Activated T-helper 1 cell treated with Interleukin-2 at 50 U/mL for 16 hours (primary cell): Measurements from ENCODE around the gene HOXB9.

Source experiments
- DNase-seq: peaks from one replicate; pipeline ENCODE4 v3.0.0-alpha.2; 2020; ENCODE audit warnings: low read depth

The HOXB9 gene

GRCh38 chr17:48626245-48627117 lies at the start of gene HOXB9:
Gene HOXB9, minus strand, starts transcription at chr17:48626358. Its CDS starts 89 bp downstream, at chr17:48626269.
- DNase-seq, result peak; percentile 11

- DNase-seq, result no peak
Observed at GRCh38 chr17:48672340-48672739, 46.2 kb upstream of the HOXB9 start.

- DNase-seq, result peak; percentile 55
Observed at GRCh38 chr17:48671697-48672171, 45.6 kb upstream of the HOXB9 start.

- no peak for DNase-seq
Observed at GRCh38 chr17:48663134-48663924, 37.2 kb upstream of the HOXB9 start.

- DNase-seq, result no peak
Observed at GRCh38 chr17:48655913-48656312, 29.8 kb upstream of the HOXB9 start.

- no peak for DNase-seq
Observed at GRCh38 chr17:48649741-48650140, 23.6 kb upstream of the HOXB9 start.

- DNase-seq, result no peak
Observed at GRCh38 chr17:48647963-48648245, 21.7 kb upstream of the HOXB9 start.

- DNase-seq, result no peak
Observed at GRCh38 chr17:48647103-48647962, 21.2 kb upstream of the HOXB9 start.

GRCh38 chr17:48646183-48647102 lies 20.3 kb upstream of the HOXB9 start:
- DNase-seq, result no peak

GRCh38 chr17:48645639-48646182 lies 19.6 kb upstream of the HOXB9 start:
- DNase-seq, result no peak

- no peak for DNase-seq
Observed at GRCh38 chr17:48644910-48645557, 18.9 kb upstream of the HOXB9 start.

GRCh38 chr17:48644159-48644558 lies 18.0 kb upstream of the HOXB9 start:
- DNase-seq, result no peak

GRCh38 chr17:48643697-48644012 lies 17.5 kb upstream of the HOXB9 start:
- DNase-seq, result no peak

GRCh38 chr17:48642843-48643696 lies 16.9 kb upstream of the HOXB9 start:
- DNase-seq, result no peak

- no peak for DNase-seq
Observed at GRCh38 chr17:48642059-48642842, 16.1 kb upstream of the HOXB9 start.

- no peak for DNase-seq
Observed at GRCh38 chr17:48641541-48642058, 15.4 kb upstream of the HOXB9 start.

GRCh38 chr17:48640858-48641180 lies 14.7 kb upstream of the HOXB9 start:
- DNase-seq, result no peak

GRCh38 chr17:48639982-48640857 lies 14.1 kb upstream of the HOXB9 start:
- no peak for DNase-seq
